NCI-H524 (cell line): Measurements from ENCODE around the gene SFMBT2.
A peak's percentile ranks its signal among the peaks of the same experiment; 100 is the strongest.
"Not testable (repeated sequence)": the region's sequence is repeated elsewhere in the genome, so short reads cannot be mapped to it uniquely, and the experiment has no call there.

Experiments used
- DNase-seq, 2 experiments: peaks; one replicate each; lab custom pipeline; 2025; lab: John Stamatoyannopoulos, UW

The SFMBT2 gene

DNA sequence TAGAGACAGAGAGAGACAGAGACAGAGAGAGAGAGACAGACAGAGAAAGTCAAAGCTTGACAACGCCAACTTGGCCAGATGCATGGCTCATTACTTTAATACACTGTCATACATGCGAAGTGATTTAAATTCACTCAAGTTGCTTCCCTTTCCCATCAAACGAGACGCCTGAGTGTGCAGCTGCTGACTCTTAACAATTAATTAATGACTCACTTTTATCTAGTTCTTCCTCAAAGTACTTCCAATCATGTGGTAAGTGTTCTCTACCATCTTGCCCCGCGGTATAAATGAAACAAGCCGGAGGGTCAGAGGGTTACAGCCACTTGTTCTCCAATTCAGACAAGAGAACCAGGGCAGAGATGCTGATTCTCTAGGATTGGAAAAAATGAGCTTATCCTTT is 90.8 kb downstream of the SFMBT2 start:
- DNase-seq = peak; percentile 9 to 20

- no peak for DNase-seq
Observed at GRCh38 chr10:7319632-7320031, 91.2 kb downstream of the SFMBT2 start.

- DNase-seq = no peak
Observed at GRCh38 chr10:7318836-7319235, 92.0 kb downstream of the SFMBT2 start.

DNA sequence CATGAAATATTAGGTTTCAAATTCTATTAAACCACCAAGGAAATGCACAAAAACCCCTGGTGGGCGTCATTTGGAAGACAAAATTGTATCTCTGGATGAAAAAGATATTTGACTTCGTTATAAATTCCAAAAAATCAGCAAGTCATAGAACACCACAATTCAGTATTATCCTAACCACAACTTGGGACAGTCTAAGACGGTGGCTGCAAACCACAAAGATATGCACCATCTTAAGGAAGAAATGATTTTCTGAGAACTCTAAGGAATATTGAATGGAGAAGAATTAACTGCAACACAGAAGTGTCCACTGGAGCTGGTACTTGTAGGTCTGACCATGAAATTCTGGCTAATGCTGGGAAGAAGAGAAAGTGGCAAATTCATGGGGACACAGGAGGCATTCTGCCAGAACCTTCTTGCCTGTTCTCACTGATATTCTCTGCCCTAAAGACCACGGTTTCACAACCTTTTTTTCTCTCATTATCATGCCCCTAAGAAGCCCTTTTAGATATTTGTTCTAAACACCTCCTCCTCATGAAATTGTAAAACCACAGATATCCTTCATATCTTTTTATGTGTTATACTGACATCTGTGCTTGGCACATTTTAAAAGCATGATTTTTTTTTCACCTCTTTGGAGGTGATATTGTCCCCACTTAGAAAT is 92.9 kb downstream of the SFMBT2 start:
- DNase-seq = no peak

DNA sequence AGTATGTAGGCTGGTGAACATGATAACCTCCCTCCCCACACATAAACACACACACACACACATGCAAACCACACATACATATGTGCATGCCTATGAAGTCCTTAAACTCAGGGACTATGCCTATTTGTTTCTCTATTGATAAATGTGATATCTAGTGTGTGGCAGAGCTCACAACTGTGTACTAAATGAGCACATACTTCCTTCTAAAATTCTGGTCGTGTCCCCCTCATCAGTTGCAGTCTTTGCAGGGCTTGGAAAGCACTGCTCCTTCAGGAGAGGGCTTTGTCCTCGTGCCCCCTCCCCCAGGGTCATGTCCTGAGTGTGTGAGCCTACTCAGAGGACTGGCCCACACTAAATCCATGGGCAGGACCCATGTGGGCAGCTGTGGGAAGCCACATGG is 94.0 kb downstream of the SFMBT2 start:
- DNase-seq = no peak

- DNase-seq = no peak
Observed at GRCh38 chr10:7315906-7316305, 94.9 kb downstream of the SFMBT2 start.

DNA sequence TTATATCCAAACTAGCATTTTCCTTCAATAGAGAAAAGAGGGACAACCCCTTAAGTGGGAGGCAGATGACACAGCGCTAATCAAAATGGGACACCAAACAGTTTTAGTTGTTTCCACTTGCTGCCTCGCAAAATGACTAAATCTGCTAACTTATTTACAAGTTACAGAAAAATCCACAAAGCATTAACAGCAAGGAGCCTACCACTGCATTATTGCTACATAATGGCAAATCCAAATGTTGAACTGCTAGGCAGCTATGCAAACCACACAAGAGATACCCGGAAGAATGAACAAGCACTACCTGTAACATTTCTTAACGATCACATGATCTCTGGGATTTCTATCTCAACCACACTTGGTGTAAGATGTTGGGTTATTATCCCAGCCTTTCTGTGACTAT is 96.7 kb downstream of the SFMBT2 start:
- no peak for DNase-seq

- DNase-seq = no peak
Observed at GRCh38 chr10:7312488-7312857, 98.4 kb downstream of the SFMBT2 start.

- not testable (repeated sequence) for DNase-seq
Observed at GRCh38 chr10:7311850-7312487, 98.9 kb downstream of the SFMBT2 start.

- DNase-seq = peak in 1 of 2 experiments; percentile 15
Observed at GRCh38 chr10:7311218-7311849, 99.5 kb downstream of the SFMBT2 start.

GRCh38 chr10:7310076-7310475 is 100.8 kb downstream of the SFMBT2 start:
- DNase-seq = no peak

GRCh38 chr10:7308826-7309225 is 102.0 kb downstream of the SFMBT2 start:
- DNase-seq = no peak

DNA sequence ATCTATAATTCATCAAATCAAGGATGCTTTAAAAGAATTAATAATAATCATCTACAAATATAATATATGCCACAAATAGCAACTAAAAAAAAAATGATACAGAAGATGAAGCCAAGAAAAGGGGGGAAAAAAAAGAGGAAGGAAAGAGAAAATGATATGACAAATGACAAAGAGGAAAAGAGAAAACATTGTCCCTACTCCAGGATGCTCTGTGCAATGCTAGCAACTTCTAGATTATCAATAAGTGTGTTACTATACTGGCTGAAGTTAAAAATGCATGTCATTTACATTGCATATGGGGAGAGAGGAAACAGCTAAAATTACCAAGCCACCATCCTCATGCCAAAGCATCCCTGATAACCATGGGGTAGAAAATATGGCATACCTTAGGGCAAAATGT is 104.2 kb downstream of the SFMBT2 start:
- DNase-seq = no peak

GRCh38 chr10:7306147-7306546 is 104.7 kb downstream of the SFMBT2 start:
- DNase-seq = no peak

DNA sequence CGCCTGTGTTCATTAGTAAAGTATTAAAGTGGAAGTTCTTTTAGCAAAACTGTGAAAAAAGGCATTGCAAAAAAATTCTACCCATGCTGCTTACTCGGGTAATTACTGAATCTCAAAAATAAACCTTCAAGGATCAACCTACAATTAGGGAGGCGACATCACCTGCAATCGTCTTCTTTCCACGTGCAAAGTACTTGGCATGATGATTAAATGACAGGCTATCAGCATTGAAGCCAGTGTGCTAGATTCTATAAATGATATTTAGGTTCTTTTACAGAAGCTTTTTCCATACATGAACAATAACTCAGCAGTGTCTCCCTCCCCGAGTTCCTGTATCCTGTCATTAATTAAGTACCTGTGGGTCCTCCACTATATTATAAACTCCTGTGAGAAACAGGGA is 105.8 kb downstream of the SFMBT2 start:
- no peak for DNase-seq

GRCh38 chr10:7304110-7304509 is 106.7 kb downstream of the SFMBT2 start:
- DNase-seq = no peak

- DNase-seq = no peak
Observed at GRCh38 chr10:7302930-7303557, 107.8 kb downstream of the SFMBT2 start.

DNA sequence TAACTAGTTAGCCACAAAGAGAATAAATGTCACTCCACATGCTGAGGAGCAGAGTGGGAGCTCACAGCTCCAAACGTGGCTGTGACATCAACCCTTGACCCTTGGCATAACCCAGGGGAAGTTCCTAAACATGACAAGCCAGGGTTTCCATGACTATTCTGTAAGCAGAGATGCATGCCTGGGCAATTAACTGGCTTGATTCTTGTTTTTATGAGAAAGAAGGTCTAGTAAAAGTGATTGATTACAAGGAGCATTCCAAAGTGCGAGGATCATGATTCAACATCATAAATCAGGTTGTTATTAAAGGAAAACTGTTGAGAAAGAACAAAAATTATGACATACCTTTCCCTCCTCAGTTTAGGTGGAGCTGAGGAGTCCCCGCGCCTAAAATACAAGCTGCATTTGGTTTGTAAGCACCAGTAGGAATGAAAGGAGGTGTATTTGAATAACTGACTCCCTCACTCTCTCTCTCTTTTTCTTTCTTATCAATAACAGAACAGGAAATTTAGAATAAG is 108.4 kb downstream of the SFMBT2 start:
- no peak for DNase-seq

DNA sequence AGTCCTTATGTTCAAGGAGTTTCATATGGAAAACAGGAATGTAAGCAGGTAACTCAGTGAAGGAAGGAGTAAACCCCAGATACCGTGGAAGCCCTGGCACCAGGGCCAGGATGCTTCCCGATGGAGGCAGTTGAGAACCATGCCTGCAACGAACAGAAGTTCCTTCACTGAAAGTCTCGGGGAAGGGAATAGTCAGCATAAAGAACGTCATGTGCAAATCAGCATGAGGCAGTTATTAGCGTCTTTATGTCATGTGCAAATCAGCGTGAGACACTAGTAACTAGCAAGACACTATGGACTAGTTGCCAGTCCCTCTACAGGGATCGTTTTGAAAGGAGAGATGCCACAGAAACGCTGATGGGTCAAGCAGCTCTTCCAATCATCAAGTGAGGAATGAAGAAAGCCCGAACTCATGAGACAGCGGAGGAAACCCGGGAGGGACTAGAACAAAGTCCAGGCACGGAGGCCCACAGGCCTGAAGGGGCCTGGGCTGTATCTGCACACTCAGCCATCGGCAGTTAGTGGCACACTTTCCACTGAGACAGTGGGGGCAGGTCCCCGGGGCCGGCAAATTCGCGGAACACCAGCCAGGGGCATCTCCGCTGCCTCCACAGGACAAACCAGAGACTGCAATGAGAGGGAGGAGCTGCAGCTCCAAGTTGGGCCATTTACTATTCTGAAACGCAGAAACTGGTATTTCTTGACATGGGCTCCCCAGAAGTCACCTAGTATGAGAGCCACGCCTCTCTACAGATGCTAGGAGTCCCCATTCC is 109.6 kb downstream of the SFMBT2 start:
- DNase-seq = no peak

DNA sequence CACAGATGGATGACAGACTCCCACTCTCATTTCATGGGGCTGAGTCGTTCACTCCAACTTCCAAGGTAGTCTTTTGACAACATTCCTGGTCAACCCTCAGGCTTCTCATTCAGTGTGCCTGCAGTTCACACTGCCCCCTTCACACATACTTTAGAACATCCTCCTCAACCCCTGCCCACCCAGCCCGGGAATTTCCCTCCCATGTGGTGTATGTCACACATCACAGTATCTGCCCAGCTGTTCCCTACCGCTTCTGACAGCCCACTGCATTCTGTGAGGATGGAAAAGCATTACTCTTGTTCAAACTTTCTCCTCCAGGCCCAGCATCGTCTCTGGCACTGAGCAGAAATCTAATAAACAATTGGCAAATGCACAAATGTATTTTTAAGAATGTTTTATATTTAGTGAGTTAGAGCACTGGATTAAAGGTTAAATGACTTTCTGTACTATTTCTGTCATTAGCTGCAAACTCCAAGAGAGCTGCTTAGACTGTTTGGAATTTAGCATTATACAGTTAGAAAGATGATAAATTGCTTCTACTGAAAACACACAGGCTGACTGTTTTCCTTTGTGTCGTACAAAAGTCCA is 110.4 kb downstream of the SFMBT2 start:
- DNase-seq = no peak

DNA sequence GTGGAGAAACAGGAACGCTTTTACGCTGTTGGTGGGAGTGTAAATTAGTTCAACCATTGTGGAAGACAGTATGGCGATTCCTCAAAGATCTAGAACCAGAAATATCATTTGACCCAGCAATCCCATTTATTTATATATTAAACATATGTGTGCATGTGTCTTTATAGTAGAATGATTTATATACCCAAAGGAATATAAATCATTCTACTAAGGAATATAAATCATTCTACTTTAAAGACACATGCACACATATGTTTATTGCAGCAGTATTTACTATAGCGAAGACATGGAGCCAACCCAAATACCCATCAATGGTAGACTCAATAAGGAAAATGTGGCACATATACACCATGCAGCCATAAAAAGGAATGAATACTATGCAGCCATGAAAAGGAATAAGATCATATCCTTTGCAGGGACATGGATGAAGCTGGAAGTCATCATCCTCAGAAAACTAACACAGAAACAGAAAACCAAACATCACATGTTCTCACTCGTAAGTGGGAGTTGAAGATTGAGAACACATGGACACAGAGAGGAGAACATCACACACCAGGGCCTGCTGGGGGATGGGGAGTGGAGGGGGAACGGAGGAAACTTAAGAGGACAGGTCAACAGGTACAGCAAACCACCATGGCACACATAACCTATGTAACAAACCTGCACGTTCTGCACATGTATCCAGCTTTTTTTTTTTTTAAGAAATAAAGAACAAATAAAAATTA is 111.1 kb downstream of the SFMBT2 start:
- not testable (repeated sequence) for DNase-seq
